Bronchial epithelial cell (primary cell): Measurements from ENCODE around the gene ATG3. TPM values are rescaled to one million over a fixed set of nuclear protein-coding genes. Genes with fewer than 3 reads are reported as not detected.

ENCODE experiments used
- DNase-seq: peaks from one replicate; pipeline ENCODE4 v3.0.0-alpha.2; 2010; ENCODE audit warnings: low read depth
- FAIRE-seq: peaks from 2 replicates; lab custom pipeline; 2011; peaks lifted over from hg19 to GRCh38; lab: Jason Lieb, UNC
- H3K27me3 ChIP-seq: 2 replicates; pipeline ENCODE4 v1.5.1; 2011; ENCODE audit warnings: low read length; ENCODE audit not compliant: control insufficient read depth, insufficient read depth
- H3K36me3 ChIP-seq: 2 replicates; pipeline ENCODE4 v1.5.1; 2011; ENCODE audit warnings: low read length; ENCODE audit not compliant: control insufficient read depth, insufficient read depth
- H3K4me3 ChIP-seq: 2 replicates; pipeline ENCODE4 v1.5.1; 2011; ENCODE audit warnings: mild to moderate bottlenecking, low read depth, low read length, control low read depth
- CTCF ChIP-seq: IDR thresholded peaks from 2 replicates; pipeline ENCODE4 v1.5.1; 2011; ENCODE audit warnings: mild to moderate bottlenecking, moderate library complexity, low read length, control low read depth, inconsistent platforms; ENCODE audit not compliant: insufficient read depth, severe bottlenecking
- total RNA-seq: library from RNA; depleted of rRNA; stranded (reverse); fragments of >200 nt; gene quantifications from 2 replicates; pipeline ENCODE4 v1.2.1, GENCODE V29; 2014

Gene ATG3
- 73.2 and 106 TPM in 2 replicates for total RNA-seq

- no peak for TF ChIP-seq CTCF
These were observed at the start of gene ATG3, which contains the start of gene SLC35A5 for GRCh38 chr3:112561734-112562529. TSS of gene ATG3 (minus strand) at chr3:112561962. CDS start at chr3:112561528, 434 bp downstream. TSS of gene SLC35A5 (plus strand) at chr3:112562045. CDS start at chr3:112563404, 1,359 bp downstream.

GRCh38 chr3:112610121-112610520 is 48.4 kb upstream of the ATG3 start:
- TF ChIP-seq CTCF = no peak
- DNase-seq (no peak), FAIRE-seq (no peak)
- H3K4me3 ChIP-seq = no peak overlapping the region
- H3K36me3 ChIP-seq = no peaks in the 10 kb centered on the region
- no peaks in the 10 kb centered on the region for H3K27me3 ChIP-seq

More at GRCh38 chr3:112561734-112562529, at the start of gene ATG3, which contains the start of gene SLC35A5:
- FAIRE-seq = peak; percentile 7
- Histone ChIP-seq H3K4me3 (peak within 1 kb of the TSS; percentile 91), H3K36me3 (no peaks in the 10 kb centered on the region), H3K27me3 (no peaks in the 10 kb centered on the region)
- peak; percentile 96 for DNase-seq

GRCh38 chr3:112607863-112608262 is 46.1 kb upstream of the ATG3 start:
- FAIRE-seq = no peak

GRCh38 chr3:112606098-112606497 is 44.3 kb upstream of the ATG3 start:
- DNase-seq = no peak
- H3K4me3 ChIP-seq = no peak overlapping the region
- no peak for FAIRE-seq
- H3K27me3 ChIP-seq = no peaks in the 10 kb centered on the region
- no peaks in the 10 kb centered on the region for H3K36me3 ChIP-seq
- TF ChIP-seq CTCF = no peak

More at GRCh38 chr3:112607863-112608262, 46.1 kb upstream of the ATG3 start:
- no peak for TF ChIP-seq CTCF
- Histone ChIP-seq H3K27me3 (no peaks in the 10 kb centered on the region), H3K36me3 (no peaks in the 10 kb centered on the region), H3K4me3 (no peak overlapping the region)
- DNase-seq = no peak

- no peak for FAIRE-seq
- no peak for DNase-seq
- no peaks in the 10 kb centered on the region for H3K36me3 ChIP-seq
- no peak overlapping the region for H3K4me3 ChIP-seq
- TF ChIP-seq CTCF = no peak
- H3K27me3 ChIP-seq = no peaks in the 10 kb centered on the region
These were observed 43.5 kb upstream of the ATG3 start for GRCh38 chr3:112605285-112605684.
